CD4-positive, alpha-beta T cell treated with Interleukin-17A for 1 hour (primary cell): ENCODE measurements around the gene OR52N5.

ENCODE experiments used
- DNase-seq: peaks from one replicate; pipeline ENCODE4 v3.0.0-alpha.2; 2020

Gene OR52N5

GRCh38 chr11:5783255-5783654 lies at the start of gene OR52N5:
TSS of gene OR52N5 (minus strand) at chr11:5783355. CDS start at chr11:5778634, 4,721 bp downstream.
- DNase-seq, result no peak

- no peak for DNase-seq
Observed at GRCh38 chr11:5831196-5831829, 48.2 kb upstream of the OR52N5 start.

DNA sequence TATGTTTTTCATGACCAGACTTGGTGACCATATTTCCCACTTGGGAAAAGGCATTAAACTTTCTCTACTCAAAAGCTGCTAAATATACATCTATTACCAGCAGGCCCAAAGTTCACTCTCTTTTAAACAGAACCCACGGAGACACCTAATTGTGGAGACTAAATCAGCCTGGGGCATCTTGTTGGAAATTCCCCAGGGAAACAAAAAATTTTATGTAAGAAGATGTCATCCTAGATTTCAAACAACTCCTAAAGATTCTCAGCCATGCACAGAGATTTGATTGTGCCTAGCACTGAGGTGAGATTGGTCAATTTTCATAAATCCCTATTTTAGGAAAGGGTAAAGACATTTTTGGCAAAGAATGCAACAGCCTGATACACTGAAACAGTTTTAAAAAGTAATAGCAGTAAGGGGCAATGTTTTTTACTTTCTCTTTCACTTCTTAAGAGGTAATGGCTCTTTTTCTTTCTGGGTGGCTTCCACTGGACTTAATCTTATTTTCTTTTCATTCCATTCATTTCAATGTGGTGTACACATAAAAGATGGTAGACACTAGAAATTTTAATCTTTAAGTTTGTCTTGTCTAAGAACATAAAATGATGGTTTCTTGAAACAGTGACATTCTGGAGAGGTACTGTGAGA lies 35.2 kb upstream of the OR52N5 start:
- no peak for DNase-seq

DNA sequence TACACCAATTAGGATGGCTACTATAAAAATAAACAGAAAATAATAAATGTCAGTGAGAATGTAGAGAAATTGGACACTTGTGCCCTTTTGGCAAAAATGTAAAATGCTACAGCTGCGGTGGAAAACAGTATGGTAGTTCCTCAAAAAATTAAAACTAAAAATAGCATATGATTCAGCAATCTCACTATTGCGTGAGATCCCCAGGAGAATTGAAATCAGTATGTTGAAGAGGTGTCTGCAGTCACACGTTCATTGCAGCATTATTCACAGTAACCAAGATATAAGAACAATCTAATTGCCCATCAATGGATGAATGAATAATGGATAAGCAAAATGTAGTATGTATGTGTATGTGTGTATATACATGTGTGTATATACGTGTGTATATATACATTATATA lies 32.4 kb upstream of the OR52N5 start:
- no peak for DNase-seq

GRCh38 chr11:5809905-5810795 lies 27.0 kb upstream of the OR52N5 start:
- DNase-seq, result no peak

DNA sequence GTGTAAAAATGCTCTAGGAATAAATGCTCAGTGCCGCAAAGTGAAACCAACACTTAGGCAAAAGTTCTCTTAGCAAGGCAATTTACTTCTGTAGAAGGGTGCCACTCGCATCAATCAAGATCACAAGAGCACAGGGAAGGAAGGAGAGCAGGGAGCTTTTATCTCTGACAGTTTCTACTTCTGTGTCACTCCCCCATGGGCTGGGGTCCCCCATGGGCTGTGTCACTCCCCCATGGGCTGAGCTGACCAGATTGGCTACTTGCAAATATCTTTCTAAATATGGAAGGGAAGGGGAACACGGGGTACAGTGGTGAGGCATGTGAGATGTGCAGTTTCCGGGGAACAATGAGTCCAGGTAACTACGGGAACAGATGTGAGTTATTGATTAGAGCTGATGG lies 26.0 kb upstream of the OR52N5 start:
- DNase-seq, result peak; percentile 2

DNA sequence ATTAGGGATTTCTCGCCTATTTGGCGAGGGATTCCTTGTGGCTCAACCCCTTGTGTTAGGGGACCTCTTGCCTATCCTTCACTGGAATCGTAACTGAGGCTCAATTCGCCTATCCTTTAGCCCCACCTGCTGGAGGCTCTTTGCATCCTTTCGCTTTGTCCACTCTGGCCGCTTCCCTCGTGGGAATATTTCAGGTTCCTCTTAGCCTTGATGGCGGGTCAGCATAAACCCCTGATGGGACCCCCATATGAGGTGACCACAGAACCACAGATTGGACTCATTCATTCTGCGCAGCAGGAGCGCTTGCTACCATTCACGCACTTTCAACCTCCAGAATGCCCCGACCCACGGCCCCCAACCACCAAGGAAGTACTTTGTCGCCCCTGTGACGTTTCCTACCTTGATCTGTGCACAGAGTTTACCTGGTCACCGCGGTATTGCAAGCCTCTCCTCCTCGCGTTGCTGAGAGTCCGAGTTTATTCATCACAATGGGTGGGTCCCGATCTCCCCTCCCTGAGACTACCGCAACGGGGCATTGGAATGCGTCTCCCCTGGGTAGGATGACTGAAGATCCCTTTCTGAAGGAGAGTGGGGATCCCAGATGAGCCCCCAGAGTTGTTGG lies 25.5 kb upstream of the OR52N5 start, which contains the start of gene OR52N2:
TSS of gene OR52N2 (plus strand) at position 425 of the 622 bp plus-strand sequence. CDS start 11,412 bp downstream, outside the sequence.
- DNase-seq, result peak; percentile 80

DNA sequence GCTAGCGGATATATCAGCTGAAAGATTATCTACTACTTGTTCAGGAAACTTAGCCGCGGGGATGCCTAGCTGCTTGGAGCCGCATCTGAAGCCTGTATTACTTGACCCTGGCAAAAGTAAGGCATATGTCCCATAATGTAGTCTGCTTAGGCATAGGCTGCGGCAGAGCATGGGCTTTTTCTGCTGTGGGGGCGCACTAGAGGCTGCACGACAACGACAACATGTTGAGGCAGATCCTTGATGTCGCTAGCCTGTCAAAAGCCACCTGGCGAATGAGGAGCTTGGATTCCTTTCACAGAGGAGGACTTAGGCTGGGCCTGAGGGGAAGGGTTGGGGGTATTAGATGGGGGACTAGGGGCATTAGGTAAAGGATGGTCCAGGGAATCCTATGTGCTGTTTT lies 24.4 kb upstream of the OR52N5 start:
- DNase-seq, result no peak

DNA sequence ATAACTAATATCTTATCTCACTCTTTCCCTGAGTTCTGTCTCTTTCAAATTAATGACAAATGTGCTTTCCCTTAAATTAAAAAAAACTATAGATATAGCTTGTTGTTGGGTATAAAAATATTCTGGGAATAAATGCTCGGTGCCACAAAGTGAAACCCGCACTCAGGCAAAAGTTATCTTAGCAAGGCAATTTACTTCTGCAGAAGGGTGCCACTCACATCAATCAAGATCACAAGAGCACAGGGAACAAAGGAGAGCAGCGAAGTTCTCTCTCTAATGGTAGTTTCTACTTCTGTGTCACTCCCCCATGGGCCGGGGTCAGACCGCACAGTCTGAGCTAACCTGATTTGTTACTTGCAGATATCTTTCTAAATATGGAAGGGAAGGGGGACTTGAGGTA lies 20.8 kb upstream of the OR52N5 start:
- no peak for DNase-seq

DNA sequence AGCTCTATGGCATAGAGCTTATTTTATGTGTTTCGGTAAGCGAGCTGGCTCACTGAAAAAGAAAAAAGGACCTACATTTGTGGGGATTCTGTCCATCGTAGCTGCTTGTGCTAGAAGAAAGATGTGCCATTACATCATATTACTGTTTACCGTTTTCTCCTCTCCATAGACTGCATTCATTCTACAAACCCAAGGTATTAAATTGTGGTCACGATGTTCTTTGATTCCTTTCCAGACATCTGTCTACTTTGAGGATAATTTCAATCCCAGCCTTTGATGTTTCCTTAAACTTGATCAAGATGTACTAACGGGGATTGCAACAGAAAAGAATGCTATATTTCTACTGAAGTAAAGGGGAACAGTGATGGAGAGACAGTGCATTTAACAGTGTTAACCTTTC lies 13.4 kb upstream of the OR52N5 start:
- no peak for DNase-seq

DNA sequence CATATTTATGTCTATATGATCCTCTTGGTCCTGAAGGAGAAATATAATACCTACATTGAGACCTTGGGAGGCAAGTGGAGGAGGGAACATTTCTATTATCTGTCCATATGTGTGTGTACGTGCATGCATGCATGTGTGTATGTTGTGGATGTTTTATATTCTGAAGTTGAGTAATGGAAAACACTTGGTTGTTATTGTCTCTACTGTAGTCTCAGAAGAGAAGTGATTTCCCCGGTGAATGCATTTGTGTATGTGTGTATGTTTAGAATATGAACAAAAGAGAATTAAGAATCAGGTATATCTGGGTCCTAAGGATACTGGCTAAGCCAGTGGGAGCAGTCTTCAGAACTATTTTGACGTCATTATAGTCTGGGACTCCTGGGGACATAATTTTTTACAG lies 8.0 kb upstream of the OR52N5 start, which contains the start of gene OR52N1:
TSS of gene OR52N1 (minus strand) at position 101 of the 400 bp plus-strand sequence. CDS start 2,449 bp downstream, outside the sequence.
- DNase-seq, result no peak

GRCh38 chr11:5767056-5767455 lies 16.1 kb downstream of the OR52N5 start:
- no peak for DNase-seq

GRCh38 chr11:5753943-5754342 lies 29.2 kb downstream of the OR52N5 start, which contains the start of gene OR52N4:
TSS of gene OR52N4 (plus strand) at chr11:5754243. CDS start at chr11:5754741, 498 bp downstream.
- no peak for DNase-seq

DNA sequence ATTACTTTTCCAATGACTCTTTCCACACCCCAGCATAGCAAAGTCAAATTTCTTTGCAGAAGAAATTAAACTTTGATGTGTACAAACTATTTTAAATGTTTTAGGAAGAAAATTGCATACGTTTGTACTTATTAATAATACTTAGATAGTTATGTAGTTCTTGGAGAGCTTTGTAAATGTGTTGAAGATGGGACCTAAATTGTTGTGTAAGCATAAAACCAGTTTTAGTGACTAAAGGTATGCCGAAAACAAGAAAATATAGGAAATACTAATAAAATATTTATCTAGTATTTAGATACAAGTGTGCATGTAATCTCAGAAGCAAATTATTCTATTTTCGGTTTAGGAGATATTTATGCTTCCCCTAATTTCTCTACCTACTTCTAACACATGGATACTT lies 33.3 kb downstream of the OR52N5 start:
- no peak for DNase-seq

GRCh38 chr11:5746614-5747013 lies 36.5 kb downstream of the OR52N5 start:
- no peak for DNase-seq

- no peak for DNase-seq
Observed at GRCh38 chr11:5738431-5738830, 44.7 kb downstream of the OR52N5 start.

GRCh38 chr11:5737670-5738392 lies 45.3 kb downstream of the OR52N5 start:
- DNase-seq, result no peak

- DNase-seq, result no peak
Observed at GRCh38 chr11:5737091-5737490, 46.1 kb downstream of the OR52N5 start.

DNA sequence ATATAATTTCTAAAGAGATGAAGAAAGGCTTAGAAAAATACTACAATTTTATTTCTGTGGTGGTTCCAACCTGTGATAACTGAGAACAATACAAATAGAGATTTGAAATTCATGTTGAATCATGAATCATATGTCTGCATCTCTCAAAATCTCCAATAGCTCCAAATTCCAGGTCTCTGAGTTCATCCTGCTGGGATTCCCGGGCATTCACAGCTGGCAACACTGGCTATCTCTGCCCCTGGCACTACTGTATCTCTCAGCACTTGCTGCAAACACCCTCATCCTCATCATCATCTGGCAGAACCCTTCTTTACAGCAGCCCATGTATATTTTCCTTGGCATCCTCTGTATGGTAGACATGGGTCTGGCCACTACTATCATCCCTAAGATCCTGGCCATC lies 46.8 kb downstream of the OR52N5 start, which contains the start of gene OR56B1:
TSS of gene OR56B1 (plus strand) at position 53 of the 400 bp plus-strand sequence. CDS start at position 122, 69 bp downstream.
- DNase-seq, result no peak

DNA sequence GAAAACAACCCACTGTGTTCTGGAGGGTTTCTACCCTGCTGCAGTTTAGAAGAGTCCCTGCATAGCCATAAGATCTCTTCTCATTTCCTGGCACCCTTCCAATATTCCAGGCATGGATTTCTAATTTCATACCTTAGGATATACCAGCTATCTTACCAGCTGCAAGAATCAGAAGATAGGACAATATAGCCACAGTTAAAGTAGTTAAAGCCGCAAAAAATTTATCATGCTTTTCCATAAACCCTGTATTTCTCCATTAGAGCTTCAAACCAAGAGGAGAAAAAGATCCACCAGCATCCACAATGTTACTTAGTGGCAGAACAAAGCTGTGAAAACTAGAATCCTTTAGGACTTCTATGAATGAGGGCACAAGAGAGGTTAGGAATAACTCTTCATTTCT lies 55.5 kb downstream of the OR52N5 start:
- no peak for DNase-seq

DNA sequence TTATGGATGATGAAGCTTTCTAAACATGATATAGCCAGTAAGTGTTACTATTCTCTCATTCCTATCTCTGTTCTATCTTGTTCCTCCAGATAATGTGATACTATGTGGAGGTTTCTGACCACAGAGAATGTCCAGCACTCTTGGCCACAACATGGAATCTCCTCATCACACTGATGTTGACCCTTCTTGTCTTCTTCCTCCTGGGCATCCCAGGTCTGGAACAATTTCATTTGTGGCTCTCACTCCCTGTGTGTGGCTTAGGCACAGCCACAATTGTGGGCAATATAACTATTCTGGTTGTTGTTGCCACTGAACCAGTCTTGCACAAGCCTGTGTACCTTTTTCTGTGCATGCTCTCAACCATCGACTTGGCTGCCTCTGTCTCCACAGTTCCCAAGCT lies 56.8 kb downstream of the OR52N5 start:
- no peak for DNase-seq
